WERI-Rb-1 (cell line): ENCODE data around the gene MSX1.

ENCODE experiments used
- DNase-seq: peaks from one replicate; pipeline ENCODE4 v3.0.0-alpha.2; 2020
- H3K27ac ChIP-seq: fragments of 250-450 bp; sonication (Bioruptor Pico); 2 replicates; pipeline ENCODE4 v1.5.1; 2020; ENCODE audit warnings: mild to moderate bottlenecking, moderate library complexity
- H3K27me3 ChIP-seq: fragments of 250-450 bp; sonication (Bioruptor Pico); 2 replicates; pipeline ENCODE4 v1.5.1; 2021; ENCODE audit warnings: mild to moderate bottlenecking, low read depth, moderate library complexity; ENCODE audit not compliant: insufficient read depth, severe bottlenecking
- H3K36me3 ChIP-seq: fragments of 250-450 bp; sonication (Bioruptor Pico); 2 replicates; pipeline ENCODE4 v1.5.1; 2020; ENCODE audit warnings: mild to moderate bottlenecking, moderate library complexity
- H3K4me3 ChIP-seq: 2 replicates; pipeline ENCODE4 v1.5.1; 2011; ENCODE audit warnings: low read depth, mild to moderate bottlenecking, control low read depth, low read length
- H3K9me3 ChIP-seq: fragments of 250-450 bp; sonication (Bioruptor Pico); 2 replicates; pipeline ENCODE4 v1.5.1; 2021; ENCODE audit warnings: mild to moderate bottlenecking, moderate library complexity; ENCODE audit not compliant: severe bottlenecking
- CTCF ChIP-seq: IDR thresholded peaks from 2 replicates; pipeline ENCODE4 v1.5.1; 2011; ENCODE audit warnings: low read depth, mild to moderate bottlenecking, control low read depth, inconsistent platforms, low read length

The MSX1 gene

GRCh38 chr4:4868040-4868757, 8.7 kb downstream of the MSX1 start:
- no peak for TF ChIP-seq CTCF
- Histone ChIP-seq H3K9me3 (no peaks in the 10 kb centered on the region), H3K27me3 (peaks cover 95% of the 10 kb centered on the region), H3K27ac (no peak overlapping the region), H3K36me3 (no peaks in the 10 kb centered on the region; the same call in 1 of the 2 replicates), H3K4me3 (no peak overlapping the region)
- DNase-seq: no peak

GRCh38 chr4:4868758-4869723, 9.6 kb downstream of the MSX1 start:
- no peak for DNase-seq
- no peak for TF ChIP-seq CTCF
- Histone ChIP-seq H3K27me3 (peaks cover 98% of the 10 kb centered on the region), H3K9me3 (no peaks in the 10 kb centered on the region), H3K4me3 (no peak overlapping the region), H3K36me3 (no peaks in the 10 kb centered on the region), H3K27ac (no peak overlapping the region)

- Histone ChIP-seq H3K4me3 (no peak overlapping the region), H3K27ac (no peak overlapping the region), H3K36me3 (no peaks in the 10 kb centered on the region), H3K9me3 (no peaks in the 10 kb centered on the region), H3K27me3 (peaks cover 90% of the 10 kb centered on the region)
- TF ChIP-seq CTCF: no peak
- no peak for DNase-seq
These were observed 10.5 kb downstream of the MSX1 start for GRCh38 chr4:4869731-4870571.

GRCh38 chr4:4870576-4871241, 11.2 kb downstream of the MSX1 start:
- Histone ChIP-seq H3K4me3 (no peak overlapping the region), H3K9me3 (no peaks in the 10 kb centered on the region), H3K27me3 (peaks cover 83% of the 10 kb centered on the region), H3K27ac (no peak overlapping the region), H3K36me3 (no peaks in the 10 kb centered on the region)
- no peak for DNase-seq
- TF ChIP-seq CTCF: no peak

GRCh38 chr4:4871242-4871572, 11.7 kb downstream of the MSX1 start:
- DNase-seq: no peak
- H3K27me3 ChIP-seq: peaks cover 79% of the 10 kb centered on the region
- H3K4me3 ChIP-seq: no peak overlapping the region
- no peaks in the 10 kb centered on the region for H3K9me3 ChIP-seq
- H3K36me3 ChIP-seq: no peaks in the 10 kb centered on the region
- H3K27ac ChIP-seq: no peak overlapping the region
- TF ChIP-seq CTCF: no peak
